GM21619 (cell line): Measurements from ENCODE around the gene RSPO1.
"Not testable (repeated sequence)": the region's sequence is repeated elsewhere in the genome, so short reads cannot be mapped to it uniquely, and the experiment has no call there.

Experiments used
- ATAC-seq: cut with Tn5 transposase; IDR thresholded peaks from one replicate; pipeline ENCODE4 v1.9.1; 2021; ENCODE audit not compliant: unreplicated experiment

Gene RSPO1, protein sequence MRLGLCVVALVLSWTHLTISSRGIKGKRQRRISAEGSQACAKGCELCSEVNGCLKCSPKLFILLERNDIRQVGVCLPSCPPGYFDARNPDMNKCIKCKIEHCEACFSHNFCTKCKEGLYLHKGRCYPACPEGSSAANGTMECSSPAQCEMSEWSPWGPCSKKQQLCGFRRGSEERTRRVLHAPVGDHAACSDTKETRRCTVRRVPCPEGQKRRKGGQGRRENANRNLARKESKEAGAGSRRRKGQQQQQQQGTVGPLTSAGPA

DNA sequence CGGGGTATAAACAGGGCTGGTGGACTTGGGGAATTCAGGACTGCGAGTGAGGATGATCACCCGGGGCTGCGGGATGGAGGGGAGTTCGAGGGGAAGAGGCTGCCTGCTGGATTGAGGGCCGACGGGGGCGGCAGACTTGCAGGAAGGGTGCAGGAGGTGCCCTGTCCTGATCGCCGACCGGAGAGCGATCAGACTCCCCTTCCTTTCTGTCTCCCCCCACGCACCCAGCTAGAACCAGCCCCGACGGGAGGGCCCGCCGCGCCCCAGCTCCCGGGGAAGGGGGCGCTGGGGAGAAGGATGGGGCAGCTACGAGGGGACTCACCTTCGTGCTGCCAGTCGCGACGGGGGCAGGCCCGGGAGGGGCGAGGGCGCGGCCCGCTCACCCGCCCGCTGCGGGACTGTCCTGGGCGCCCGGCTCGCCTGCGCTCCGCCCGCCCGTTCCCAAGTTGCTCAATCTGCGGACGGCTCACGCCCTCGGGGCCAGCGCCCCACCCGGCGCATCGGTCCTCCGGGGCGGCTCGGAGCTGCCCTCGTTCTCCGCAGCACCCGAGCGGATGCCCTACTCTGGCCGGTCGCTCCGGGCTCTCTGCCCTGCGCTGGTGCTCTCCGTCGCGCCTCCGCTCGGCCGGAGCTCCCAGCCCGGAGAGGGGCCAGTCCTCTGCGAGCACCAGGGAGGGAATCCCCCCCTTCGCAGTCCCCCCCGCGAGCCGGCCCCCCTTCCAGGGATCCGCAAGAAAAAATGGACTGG, at the start of gene RSPO1:
Gene RSPO1 (minus strand): TSS at position 649 of the 748 bp plus-strand sequence. CDS start 5,231 bp downstream, outside the sequence.
- ATAC-seq, result no peak

DNA sequence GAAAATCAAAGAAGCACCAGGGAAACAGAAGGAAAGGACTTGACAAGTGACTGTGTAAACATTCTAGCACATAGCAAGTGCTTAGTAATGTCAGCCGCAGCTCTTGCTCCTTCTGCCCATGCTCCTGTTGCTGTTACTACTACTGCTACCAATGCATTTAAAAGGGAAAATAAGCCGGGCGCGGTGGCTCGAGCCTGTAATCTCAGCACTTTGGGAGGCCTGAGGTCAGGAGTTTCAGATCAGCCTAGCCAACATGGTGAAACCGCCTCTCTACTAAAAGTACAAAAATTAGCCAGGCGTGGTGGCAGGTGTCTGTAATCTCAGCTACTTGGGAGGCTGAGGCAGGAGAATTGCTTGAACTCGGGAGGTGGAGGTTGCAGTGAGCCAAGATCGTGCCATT, 49.5 kb upstream of the RSPO1 start:
- not testable (repeated sequence) for ATAC-seq

DNA sequence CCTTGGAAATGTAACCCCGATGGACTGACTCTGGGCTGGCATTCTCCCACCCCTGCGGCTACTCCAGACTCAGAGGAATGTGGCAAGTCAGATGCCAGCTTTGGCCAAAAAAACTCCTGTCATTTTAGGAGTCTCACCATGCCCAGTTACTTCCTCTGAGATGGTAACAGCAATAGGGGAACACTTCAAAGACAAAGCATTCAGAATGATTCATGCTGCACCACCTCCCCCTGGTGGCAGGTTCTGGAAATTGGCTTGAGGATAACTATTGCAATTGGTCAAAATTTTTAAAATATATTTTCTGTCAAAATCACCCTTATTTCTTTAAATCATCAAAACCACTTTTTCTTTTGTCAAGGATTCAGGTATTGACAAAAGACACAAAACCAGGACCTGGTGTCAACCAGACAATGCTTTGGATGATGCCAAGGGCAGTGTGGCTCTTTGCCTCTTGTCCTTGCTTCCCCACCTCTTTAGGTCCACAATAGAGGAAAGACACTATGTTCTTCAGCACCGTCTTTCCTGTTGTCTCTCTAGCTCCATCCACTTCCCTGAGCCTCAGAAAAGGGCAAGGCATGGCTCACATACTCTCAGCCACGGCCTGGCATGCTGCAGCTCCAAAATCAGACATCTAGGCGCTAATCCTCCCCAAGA, 47.8 kb upstream of the RSPO1 start:
- ATAC-seq, result peak; percentile 61

DNA sequence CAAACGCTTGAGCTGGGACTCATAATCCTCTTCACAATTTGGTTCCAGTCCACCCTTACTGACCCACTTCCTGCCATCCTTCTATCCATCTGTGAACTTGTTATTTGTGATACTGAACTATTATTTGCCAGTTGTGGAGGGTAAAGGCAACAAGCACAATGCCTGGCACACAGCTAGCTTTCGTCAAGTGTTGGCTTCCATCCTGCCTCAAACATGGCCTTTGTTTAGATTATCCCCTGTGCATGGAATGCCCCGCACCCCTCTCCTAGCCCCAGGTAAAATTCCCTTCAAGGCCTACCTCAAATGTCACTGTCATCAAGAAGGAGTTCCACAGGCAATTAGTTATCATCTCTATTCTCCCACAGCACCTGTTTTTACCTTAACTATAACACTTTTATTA, 46.2 kb upstream of the RSPO1 start:
- no peak for ATAC-seq

DNA sequence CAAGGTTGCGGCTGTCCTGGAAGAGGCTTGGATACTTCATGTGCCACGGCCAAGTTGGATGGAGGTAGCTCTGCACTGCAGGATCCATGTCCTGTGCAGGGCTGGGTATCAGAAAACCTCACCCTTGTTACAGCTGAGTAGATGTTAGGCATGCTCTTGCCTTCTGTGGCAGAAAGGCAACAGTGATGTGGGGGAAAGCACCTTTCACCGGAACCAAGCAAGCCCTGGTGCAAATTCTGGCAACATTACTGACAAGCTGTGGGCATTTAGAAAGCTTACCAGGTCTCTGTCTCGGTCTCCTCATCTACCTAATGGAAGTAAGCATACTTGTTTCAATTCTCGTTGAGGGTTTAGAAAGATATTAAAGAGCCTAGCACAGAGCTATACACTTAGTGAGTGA, 43.1 kb upstream of the RSPO1 start:
- ATAC-seq, result no peak

DNA sequence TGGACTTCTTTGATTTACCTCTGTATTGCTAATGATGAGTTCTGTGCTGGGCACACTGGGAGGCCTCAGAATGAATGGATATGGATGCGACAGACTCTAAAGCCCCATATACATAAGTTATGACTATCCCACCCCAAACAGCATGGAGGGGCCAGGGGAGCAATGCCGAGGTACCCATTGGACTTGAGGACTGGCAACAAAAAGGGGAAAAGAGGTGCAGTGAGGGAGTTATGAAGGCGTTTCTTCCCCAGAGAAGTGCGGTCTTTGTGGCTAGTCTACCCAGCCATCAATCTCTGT, 42.4 kb upstream of the RSPO1 start:
- no peak for ATAC-seq

DNA sequence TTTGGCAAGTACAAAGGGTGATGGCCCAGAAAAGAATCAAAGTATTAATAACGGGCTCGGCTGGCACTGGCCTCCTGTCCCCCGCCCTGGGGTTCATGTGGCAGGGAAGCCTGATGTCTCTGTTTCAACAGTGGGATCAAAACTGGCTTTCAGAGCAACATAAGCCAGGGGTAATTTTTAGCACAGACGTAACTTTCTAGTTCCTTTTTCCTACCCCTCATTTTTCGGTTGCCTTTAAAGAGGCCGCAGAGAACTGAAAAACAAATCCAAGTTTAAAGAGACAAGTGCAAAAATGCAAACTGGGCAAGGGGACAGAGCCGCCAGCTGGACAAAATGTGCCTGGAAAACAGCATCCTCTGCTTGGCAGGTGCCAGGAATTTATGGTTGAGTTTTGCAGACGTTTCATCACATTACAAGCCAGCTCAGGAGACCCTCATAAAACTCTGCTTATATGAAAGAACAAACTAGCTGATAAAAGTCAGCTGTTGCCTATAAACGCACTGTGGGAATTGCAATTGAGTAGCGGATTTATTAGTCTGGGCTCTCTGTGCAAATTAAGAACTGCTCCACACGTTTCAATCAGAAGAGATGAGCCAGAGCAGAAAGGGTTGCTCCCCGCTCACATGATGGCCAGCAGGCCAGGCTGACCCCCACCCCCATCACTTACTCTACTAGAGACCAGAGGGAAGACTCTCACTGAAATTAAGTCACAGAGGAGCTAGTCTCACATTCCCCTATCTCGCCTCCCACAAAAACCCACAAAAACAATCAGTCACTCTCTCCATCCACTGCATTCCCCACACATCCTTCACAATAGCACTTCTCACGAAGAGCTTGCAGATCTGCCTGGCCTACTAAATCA, 41.8 kb upstream of the RSPO1 start:
- ATAC-seq, result peak; percentile 77

DNA sequence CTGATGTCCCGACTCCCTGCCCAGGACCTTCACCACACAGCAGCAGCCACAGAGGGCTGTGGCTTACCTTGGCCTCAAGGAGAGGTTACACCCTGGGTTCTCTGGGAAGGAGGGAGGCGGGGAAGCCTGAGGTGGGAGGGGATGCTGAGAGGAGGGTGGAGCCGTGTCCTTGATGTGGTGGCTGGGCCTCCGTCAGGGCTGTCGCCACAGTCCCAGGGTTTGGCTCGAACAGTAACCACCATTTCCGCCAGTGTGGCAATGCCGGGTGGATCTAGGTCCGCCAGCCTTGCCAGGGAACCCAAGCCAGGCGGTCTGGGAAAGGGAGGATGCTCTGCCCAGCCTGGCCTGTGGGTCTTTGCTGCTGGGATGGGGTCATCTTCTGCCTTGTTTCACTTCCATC, 39.2 kb upstream of the RSPO1 start:
- no peak for ATAC-seq

DNA sequence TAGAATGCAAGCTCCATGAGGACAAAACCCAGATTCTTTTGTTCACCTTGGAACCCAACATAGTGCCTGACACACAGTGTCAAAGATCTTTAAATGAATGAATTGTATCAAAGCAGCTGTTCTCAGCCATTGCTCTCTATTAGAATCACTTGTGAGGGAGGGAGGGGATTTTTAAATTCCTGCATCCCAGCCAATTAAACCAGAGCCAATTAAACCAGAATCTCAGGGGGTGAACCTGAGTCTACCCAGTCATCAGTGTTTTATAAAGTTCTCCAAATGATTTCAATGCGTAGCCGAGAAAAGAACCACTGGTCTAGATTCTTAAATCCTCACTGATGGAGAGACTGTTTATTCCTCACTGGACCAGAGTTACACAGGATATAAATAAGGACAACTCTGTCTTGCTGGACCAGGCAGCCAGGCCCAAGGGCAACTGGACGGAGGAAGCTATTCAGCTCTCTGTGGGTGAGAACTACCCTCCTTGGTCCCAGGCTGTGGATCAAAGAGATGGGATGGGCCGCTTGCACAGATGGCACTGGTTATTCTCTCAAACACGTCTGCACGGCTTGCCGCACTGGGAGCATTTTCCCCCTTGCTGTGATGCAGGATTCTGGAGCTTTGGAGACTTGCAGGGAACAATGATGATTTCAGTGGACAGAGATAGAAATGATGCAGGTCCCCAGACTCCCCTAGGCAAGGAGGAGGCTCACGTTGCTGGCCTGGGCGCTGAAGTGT, 37.6 kb upstream of the RSPO1 start:
- ATAC-seq, result no peak

DNA sequence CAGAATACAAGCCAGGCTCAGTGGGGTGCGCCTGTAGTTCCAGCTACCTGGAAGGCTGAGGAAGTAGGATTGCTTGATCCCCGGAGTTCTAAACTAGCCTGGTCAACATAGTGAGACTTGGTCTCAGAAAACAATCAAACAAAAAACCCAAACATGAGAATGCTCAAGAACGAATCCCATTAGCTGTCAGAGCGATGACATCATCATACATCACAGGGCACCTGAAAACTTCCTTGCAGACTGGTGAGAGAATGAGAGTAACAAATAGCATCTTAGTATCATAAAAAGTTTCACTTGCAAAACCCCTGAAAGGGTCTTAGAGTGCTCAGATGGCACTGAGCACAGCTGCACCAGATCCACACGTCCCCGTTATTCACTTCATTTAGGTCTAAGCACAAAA, 36.6 kb upstream of the RSPO1 start:
- ATAC-seq, result no peak

DNA sequence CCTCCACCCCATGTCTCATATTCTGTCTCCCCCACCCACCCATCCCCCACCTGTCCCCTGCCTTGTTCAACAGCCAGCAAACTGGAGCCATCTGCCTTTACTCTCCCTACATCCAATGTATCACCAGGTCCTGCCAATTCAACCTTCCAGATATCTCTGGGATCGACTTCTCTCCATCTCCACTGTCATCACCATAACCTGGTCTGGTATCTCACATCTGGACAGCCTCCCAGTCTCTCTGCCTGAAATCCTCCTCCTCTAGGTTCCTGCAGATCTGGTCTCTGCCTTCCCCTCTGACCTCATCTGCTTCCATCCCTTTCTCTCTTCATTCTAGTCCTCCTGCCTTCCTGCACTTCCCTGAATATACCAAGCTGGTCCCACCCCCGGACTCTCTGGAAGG, 35.4 kb upstream of the RSPO1 start:
- no peak for ATAC-seq

DNA sequence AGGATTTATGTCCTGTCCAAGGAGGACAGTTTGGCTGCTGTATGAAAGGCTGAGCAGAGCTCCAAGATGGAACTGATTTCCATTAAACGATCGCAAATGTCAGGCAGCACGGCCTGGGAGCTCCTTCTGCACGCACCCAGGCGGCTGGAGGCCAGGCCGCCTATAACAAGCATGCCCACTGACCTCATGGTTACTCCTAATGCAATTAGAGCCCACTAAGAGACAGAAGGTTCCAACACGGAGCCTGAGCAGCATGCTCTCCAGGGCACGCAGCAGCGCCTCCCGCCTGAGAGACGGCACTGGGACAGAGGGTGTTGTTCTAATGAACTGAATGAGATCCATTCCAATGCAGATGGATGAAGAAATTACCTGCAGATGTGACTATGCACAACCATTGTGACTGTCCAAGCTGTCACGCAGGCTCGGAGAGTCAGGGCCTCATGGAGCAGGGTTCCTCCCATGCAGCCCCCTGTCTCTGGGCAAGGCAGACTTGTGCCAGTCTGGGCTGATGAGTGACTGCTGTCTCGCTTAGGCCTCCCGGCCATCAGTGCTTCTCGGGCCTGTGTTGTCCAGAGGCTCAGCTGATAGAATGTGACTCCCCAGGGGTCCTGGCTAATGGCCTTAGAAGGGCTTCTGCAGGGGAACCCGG, 32.5 kb upstream of the RSPO1 start:
- ATAC-seq, result no peak

DNA sequence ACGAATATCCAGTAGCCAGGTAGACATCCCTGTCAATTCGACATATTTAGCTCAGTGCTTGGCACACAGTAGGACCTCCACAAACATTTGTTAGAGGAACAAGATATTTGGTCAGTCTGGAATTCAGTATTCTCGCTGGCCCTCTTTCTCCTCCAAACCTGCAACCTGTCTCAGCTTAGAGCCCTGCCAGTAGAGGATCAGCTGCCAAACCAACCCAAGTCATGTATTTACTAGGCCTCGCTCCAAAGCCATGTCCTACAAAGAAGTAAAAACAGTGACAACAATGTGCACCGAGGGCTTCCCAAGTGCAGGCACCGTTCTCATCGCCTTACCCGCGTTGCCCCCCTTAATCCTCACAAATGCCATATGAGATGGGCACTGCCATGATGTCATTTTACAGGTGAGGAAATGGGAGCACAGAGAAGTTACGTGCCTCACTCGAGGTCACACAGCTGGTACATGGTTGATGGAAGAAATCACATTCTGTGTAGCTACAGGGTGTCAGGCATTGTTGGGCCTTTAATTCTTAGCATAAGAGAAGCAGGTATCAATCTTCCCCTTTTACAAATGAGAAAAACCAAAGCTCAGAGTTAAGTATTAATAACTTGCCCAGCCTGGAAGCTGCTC, 31.7 kb upstream of the RSPO1 start:
- no peak for ATAC-seq

DNA sequence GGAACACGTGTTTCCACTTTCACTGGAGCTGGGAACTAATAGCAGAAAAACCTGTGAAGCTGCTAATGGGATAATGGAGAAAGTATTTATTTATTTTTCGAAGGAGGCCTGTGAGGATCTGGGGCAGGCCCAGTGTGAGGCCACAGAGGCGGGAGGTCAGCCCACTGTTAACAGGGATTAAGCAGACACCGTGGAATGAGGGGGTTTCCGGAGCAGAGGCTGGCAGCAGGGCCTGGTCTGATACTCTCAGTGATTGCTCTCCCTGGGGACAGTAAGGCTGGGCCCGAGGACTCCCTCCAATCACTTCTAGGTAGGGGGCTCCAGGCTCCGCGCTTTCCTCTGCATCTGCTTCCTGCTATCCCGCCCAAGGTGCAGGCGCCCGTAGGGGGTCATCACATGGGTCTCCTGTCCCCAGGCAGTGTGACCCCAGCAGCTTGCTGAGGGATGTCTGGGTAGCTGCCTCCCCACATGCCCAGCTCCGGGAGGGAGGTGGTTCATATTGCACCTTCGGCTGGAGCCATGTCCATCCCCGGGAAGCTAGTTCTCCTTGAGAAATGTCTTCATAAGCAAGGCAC, 28.8 kb upstream of the RSPO1 start:
- no peak for ATAC-seq

DNA sequence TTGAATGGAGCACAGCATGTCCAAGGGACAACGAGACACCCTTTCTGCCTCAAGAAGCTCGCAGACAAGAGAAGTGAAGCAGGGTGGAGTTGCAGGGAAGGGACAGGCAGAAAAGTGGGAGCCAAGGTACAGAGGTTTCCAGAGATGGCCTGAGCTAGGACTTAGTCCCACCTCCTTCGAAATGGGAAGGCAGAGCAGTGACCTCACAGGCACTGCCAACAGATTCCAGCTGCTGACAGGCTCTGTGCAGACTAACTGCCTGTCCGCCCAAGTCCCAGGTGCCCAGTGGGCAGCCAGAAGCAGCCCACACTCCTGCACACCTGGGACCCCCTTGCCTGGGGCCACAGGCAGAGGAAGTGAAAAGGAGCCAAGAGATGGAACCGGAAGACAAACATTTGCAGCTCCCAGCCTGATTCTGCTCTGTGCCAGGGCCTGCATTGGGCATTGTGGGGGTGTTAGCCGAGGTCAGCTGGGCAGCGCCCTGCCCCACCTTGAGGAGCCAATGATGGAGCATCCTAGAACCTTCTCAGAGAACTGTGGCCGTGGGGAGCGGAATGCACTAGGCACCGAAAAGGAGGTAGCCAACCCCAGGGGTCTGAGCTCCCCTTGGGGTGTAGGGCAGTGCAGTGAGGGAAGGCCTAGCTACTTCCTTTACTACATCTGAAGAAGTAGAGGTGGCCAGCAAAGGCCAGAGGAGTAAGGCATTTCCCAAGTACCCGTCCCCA, 27.5 kb upstream of the RSPO1 start:
- ATAC-seq, result no peak

DNA sequence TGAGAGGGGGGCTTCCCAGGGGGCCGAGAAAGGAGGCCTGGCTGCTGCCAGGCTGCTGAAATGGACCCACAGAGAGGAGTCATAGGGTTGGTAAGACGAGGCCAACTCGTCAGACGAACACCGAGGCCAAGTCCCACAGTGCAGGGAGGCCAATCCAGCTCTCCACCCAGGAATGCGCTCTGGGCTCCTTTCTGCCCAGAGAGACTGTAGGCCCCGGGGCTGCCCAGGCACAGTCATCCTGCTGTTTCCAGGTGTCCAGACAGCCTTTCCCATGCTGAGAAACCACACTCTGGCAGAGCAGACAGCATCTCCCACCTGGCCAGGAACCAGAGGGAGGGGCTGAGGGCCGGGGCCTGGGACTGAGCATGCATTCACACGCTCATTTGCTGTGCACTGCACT, 26.7 kb upstream of the RSPO1 start:
- ATAC-seq, result no peak

DNA sequence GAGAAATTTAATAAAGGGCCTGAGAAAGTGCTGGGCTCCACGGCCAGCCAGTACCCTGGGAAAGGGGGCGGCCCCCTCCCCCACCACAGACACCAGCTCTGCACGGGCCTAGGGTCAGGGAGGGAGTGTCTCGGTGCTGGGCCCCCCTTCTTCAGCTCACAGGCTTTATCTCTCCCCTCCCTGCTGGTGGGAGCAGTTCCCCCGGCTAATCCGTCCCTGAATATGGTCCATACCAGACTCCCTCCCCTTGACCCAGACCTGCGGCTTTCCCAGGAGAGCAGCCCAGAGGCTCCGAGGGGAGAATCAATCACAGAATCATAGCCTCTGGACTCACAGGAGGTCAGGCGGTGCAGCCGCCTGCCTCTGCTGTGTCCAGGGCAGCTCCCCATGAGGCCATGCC, 26.0 kb upstream of the RSPO1 start:
- ATAC-seq, result no peak

DNA sequence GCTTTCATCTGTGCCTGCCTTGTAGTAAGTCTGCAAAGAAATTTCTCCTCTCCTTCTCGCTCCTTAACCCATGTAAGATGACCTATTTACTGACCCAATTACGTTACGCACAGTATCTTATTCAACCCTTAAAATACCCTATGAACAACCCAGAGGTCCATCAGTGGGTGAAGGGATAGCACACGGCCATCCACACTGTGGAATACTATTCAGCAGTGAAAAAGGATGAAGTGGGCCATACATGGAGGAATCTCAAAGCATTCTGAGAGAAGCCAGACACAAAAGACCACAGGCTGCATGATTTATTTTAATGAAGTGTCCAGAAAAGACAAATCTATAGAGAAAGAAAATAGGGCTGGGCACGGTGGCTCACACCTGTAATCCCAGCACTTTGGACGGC, 23.8 kb upstream of the RSPO1 start:
- no peak for ATAC-seq
